ENCODE measurements around the gene YARS1.
A peak's percentile ranks its signal among the peaks of the same experiment; 100 is the strongest.

Gene YARS1

GRCh38 chr1:32817159-32817814 lies at the start of gene YARS1, which contains the start of gene S100PBP:
Gene YARS1 (minus strand): TSS chr1:32817358. CDS start chr1:32817244, 114 bp downstream.
Gene S100PBP (plus strand): TSS chr1:32817653. CDS start chr1:32826100, 8,447 bp downstream.
- DNase-seq: peak; percentile 100

- no peak for DNase-seq
Measured at GRCh38 chr1:32865639-32866405, 48.7 kb upstream of the YARS1 start.

- no peak for DNase-seq
Measured at GRCh38 chr1:32864375-32865019, 47.3 kb upstream of the YARS1 start.

- DNase-seq: no peak
Measured at GRCh38 chr1:32863881-32864245, 46.7 kb upstream of the YARS1 start.

GRCh38 chr1:32863218-32863880 lies 46.2 kb upstream of the YARS1 start:
- no peak for DNase-seq

- no peak for DNase-seq
Measured at GRCh38 chr1:32861904-32862695, 44.9 kb upstream of the YARS1 start.

- no peak for DNase-seq
Measured at GRCh38 chr1:32860566-32860965, 43.4 kb upstream of the YARS1 start.

- DNase-seq: no peak
Measured at GRCh38 chr1:32859915-32860314, 42.8 kb upstream of the YARS1 start.

- DNase-seq: no peak
Measured at GRCh38 chr1:32858791-32859190, 41.6 kb upstream of the YARS1 start.

GRCh38 chr1:32858136-32858535 lies 41.0 kb upstream of the YARS1 start:
- DNase-seq: no peak

GRCh38 chr1:32855861-32856617 lies 38.9 kb upstream of the YARS1 start:
- no peak for DNase-seq

- no peak for DNase-seq
Measured at GRCh38 chr1:32848354-32849063, 31.4 kb upstream of the YARS1 start.

GRCh38 chr1:32831878-32832277 lies 14.7 kb upstream of the YARS1 start:
- DNase-seq: no peak

GRCh38 chr1:32830092-32830852 lies 13.1 kb upstream of the YARS1 start:
- DNase-seq: no peak

- DNase-seq: no peak
Measured at GRCh38 chr1:32828341-32828740, 11.2 kb upstream of the YARS1 start.

- DNase-seq: no peak
Measured at GRCh38 chr1:32825181-32825580, 8.0 kb upstream of the YARS1 start.

- peak; percentile 13 for DNase-seq
Measured at GRCh38 chr1:32818804-32819541, 1.8 kb upstream of the YARS1 start.

GRCh38 chr1:32817815-32818786 lies 943 bp upstream of the YARS1 start:
- DNase-seq: peak; percentile 35
